Loucy (cell line): Measurements from ENCODE around the gene SLC5A4.

Experiments
- CTCF ChIP-seq: fragments of 200-600 bp; sonication (generic); conservative IDR thresholded peaks from 2 replicates; pipeline ENCODE4 v1.5.1; 2014; ENCODE audit warnings: mild to moderate bottlenecking, antibody characterized with exemption, low read length
- EZH2phosphoT487 ChIP-seq: fragments of 200-600 bp; IDR thresholded peaks from 2 replicates; pipeline ENCODE4 v1.6.1; 2018; ENCODE audit warnings: antibody characterized with exemption, mild to moderate bottlenecking, moderate library complexity, borderline replicate concordance

DNA sequence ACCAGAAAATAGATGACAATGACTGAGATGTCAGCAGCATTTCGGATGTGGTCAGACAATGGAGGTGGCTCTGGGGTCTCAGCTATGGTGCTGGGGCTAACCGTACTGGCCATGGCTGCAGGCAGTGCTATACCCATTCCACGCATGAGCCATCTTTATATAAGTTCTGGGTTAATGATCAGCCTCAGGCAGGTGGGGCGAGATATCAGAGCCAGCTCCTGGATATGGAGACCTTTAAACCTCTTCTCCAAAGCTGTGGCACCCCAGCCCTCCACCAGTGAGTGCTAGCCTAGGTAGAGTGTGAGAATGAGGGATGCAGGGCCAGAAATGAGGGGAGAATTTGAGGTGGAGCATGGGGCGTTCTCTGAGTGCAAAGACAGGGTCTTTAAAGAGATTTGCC lies at the start of gene SLC5A4:
- TF ChIP-seq CTCF (no peak), EZH2phosphoT487 (no peak)
